SK-N-SH (cell line): ENCODE data around the gene PILRB. TPM values are rescaled to one million over a fixed set of nuclear protein-coding genes. Genes with fewer than 3 reads are reported as not detected.

Experiments used
- CTCF ChIA-PET: fragments of 300-600, 350-600 bp; formaldehyde crosslinking; extraction: SDS; loops from one replicate; lab custom pipeline; 2021; lab: Yijun Ruan, JAX
- POLR2A ChIA-PET: fragments of 350-600 bp; sonication (Branson Sonifier 250); formaldehyde crosslinking; extraction: SDS; loops from one replicate; lab custom pipeline; 2020; ENCODE audit warnings: antibody characterized with exemption, inconsistent platforms; lab: Yijun Ruan, JAX
- DNase-seq: peaks from one replicate; pipeline ENCODE4 v3.0.0; 2012
- H2AFZ ChIP-seq: fragments of 200-600 bp; sonication (generic); 2 replicates; pipeline ENCODE4 v1.8.1; 2016; ENCODE audit warnings: antibody characterized with exemption, mild to moderate bottlenecking, low read depth
- H3F3A ChIP-seq: fragments of 200-600 bp; sonication (generic); replicated peaks from 2 replicates; pipeline ENCODE3; 2016; ENCODE audit warnings: antibody characterized with exemption, mild to moderate bottlenecking; ENCODE audit not compliant: insufficient read depth
- H3K27ac ChIP-seq, 2 experiments: fragments of 200-500 bp in 1 of 2; fragments of 200-600 bp in 1 of 2; sonication (Bioruptor generic) in 1 of 2; sonication (generic), shearing (Covaris generic) in 1 of 2; 2 replicates each; pipeline versions ENCODE4 v1.5.1 to v1.6.1; 2014 to 2016; ENCODE audit warnings: low read depth in 2 of 2, inconsistent platforms in 1 of 2, low read length in 1 of 2, mild to moderate bottlenecking in 1 of 2, mixed read lengths in 1 of 2
- H3K27me3 ChIP-seq: fragments of 200-600 bp; sonication (generic), shearing (Covaris generic); 2 replicates; pipeline ENCODE4 v1.6.1; 2016; ENCODE audit warnings: mixed run types; ENCODE audit not compliant: insufficient read depth
- H3K36me3 ChIP-seq, 2 experiments: fragments of 200-500 bp in 1 of 2; fragments of 200-600 bp in 1 of 2; sonication (Bioruptor generic) in 1 of 2; sonication (generic) in 1 of 2; replicated peaks in 1 of 2; 2 replicates each; pipeline versions ENCODE3 to v1.5.1; 2014 to 2016; ENCODE audit warnings: low read length in 1 of 2, mild to moderate bottlenecking in 1 of 2; ENCODE audit not compliant: insufficient read depth in 2 of 2, control insufficient read depth in 1 of 2
- H3K4me1 ChIP-seq, 2 experiments: fragments of 200-500 bp in 1 of 2; fragments of 200-600 bp in 1 of 2; sonication (Bioruptor generic) in 1 of 2; sonication (generic), shearing (Covaris generic) in 1 of 2; 2 replicates each; pipeline versions ENCODE4 v1.5.1 to v1.6.1; 2014 to 2016; ENCODE audit warnings: low read depth in 1 of 2, low read length in 1 of 2, mixed run types in 1 of 2; ENCODE audit not compliant: insufficient read depth in 2 of 2, control insufficient read depth in 1 of 2
- H3K4me2 ChIP-seq: fragments of 200-600 bp; sonication (generic), shearing (Covaris generic); 2 replicates; pipeline ENCODE4 v1.6.1; 2017; ENCODE audit warnings: mixed run types
- H3K4me3 ChIP-seq, 2 experiments: fragments of 200-500 bp in 1 of 2; fragments of 200-600 bp in 1 of 2; sonication (Bioruptor generic) in 1 of 2; sonication (generic), shearing (Covaris generic) in 1 of 2; 2 replicates each; pipeline versions ENCODE4 v1.5.1 to v1.8.1; 2014 to 2016; ENCODE audit warnings: low read depth in 2 of 2, inconsistent platforms in 1 of 2, low read length in 1 of 2, mild to moderate bottlenecking in 1 of 2, mixed read lengths in 1 of 2, moderate library complexity in 1 of 2
- H3K79me2 ChIP-seq: fragments of 200-600 bp; sonication (generic); 2 replicates; pipeline ENCODE4 v1.8.1; 2017; ENCODE audit warnings: mild to moderate bottlenecking; ENCODE audit not compliant: insufficient read depth
- H3K9ac ChIP-seq: fragments of 200-600 bp; sonication (generic); 2 replicates; pipeline ENCODE4 v1.6.1; 2017; ENCODE audit warnings: mixed run types
- H3K9me2 ChIP-seq: fragments of 200-600 bp; sonication (generic); 2 replicates; pipeline ENCODE4 v1.6.1; 2017; ENCODE audit warnings: mixed run types
- H3K9me3 ChIP-seq: fragments of 200-600 bp; sonication (generic); 2 replicates; pipeline ENCODE4 v1.6.1; 2017; ENCODE audit warnings: mixed run types, mild to moderate bottlenecking, moderate library complexity
- H4K20me1 ChIP-seq: fragments of 200-600 bp; sonication (generic); 2 replicates; pipeline ENCODE4 v1.6.1; 2017; ENCODE audit warnings: mild to moderate bottlenecking, mixed run types; ENCODE audit not compliant: insufficient read depth
- EP300 ChIP-seq, 2 experiments: IDR thresholded peaks; 2 replicates each; pipeline versions ENCODE4 v1.4.0 to v1.6.1; 2012; ENCODE audit warnings: borderline replicate concordance in 1 of 2, low read depth in 1 of 2, low read length in 1 of 2
- FOSL2 ChIP-seq: IDR thresholded peaks from 2 replicates; pipeline ENCODE4 v1.4.0; 2012; ENCODE audit warnings: low read depth, mild to moderate bottlenecking, moderate library complexity, borderline replicate concordance
- IRF3 ChIP-seq: fragments of 150-350 bp; IDR thresholded peaks from 2 replicates; pipeline ENCODE4 v1.6.1; 2016; ENCODE audit warnings: mild to moderate bottlenecking, low read depth, low read length
- JUND ChIP-seq: IDR thresholded peaks from 2 replicates; pipeline ENCODE4 v1.4.0; 2012
- MXI1 ChIP-seq: IDR thresholded peaks from 2 replicates; pipeline ENCODE4 v1.6.1; 2012; ENCODE audit warnings: mild to moderate bottlenecking, low read depth, low read length, improper control_type of control experiment
- NFIC ChIP-seq: IDR thresholded peaks from 2 replicates; pipeline ENCODE4 v1.4.0; 2012; ENCODE audit warnings: borderline replicate concordance
- RAD21 ChIP-seq: IDR thresholded peaks from 2 replicates; pipeline ENCODE4 v1.6.1; 2012; ENCODE audit warnings: mild to moderate bottlenecking, low read length
- RCOR1 ChIP-seq: fragments of 150-350 bp; IDR thresholded peaks from 2 replicates; pipeline ENCODE4 v1.6.1; 2017; ENCODE audit warnings: antibody characterized with exemption, low read length
- RFX5 ChIP-seq: IDR thresholded peaks from 2 replicates; pipeline ENCODE4 v1.6.1; 2012; ENCODE audit warnings: mild to moderate bottlenecking, improper control_type of control experiment, low read length
- RXRA ChIP-seq: IDR thresholded peaks from 2 replicates; pipeline ENCODE4 v1.4.0; 2012; ENCODE audit warnings: low read depth, mild to moderate bottlenecking, borderline replicate concordance
- USF1 ChIP-seq: IDR thresholded peaks from 2 replicates; pipeline ENCODE4 v1.4.0; 2012; ENCODE audit warnings: low read depth, borderline replicate concordance
- WGBS: methylation state at CpG from one replicate; pipeline ENCODE4 v1.1.6; 2017; ENCODE audit warnings: low lambda C conversion rate; 5-methylcytosine and 5-hydroxymethylcytosine counted together
- polyA plus RNA-seq, 3 experiments: library from polyadenylated mRNA; depleted of rRNA; stranded (reverse); fragments of >200 nt; gene quantifications; 2 replicates each; pipeline ENCODE4 v1.2.3, GENCODE V29; 2012
- TF ChIP-seq, protein P1 (sequence below): fragments of 200-600 bp; sonication (generic); IDR thresholded peaks from 2 replicates; pipeline ENCODE4 v1.6.1; 2017; ENCODE audit warnings: antibody characterized with exemption, mild to moderate bottlenecking, moderate library complexity

Gene PILRB
- polyA plus RNA-seq, 1 of the 3 experiments (the other 2 are of a cell fraction), result 55.4 TPM

GRCh38 chr7:100356416-100357068 is 1.4 kb upstream of the PILRB start:
- TF ChIP-seq MXI1, result no peak
- H2AFZ ChIP-seq, result no peak overlapping the region
- no peaks in the 10 kb centered on the region for H3K9me3 ChIP-seq
- no peaks in the 10 kb centered on the region for H3K27me3 ChIP-seq
- peaks cover 62 to 71% of the 10 kb centered on the region in 2 experiments for H3K36me3 ChIP-seq
- H3K4me3 ChIP-seq, result no peak overlapping the region
- POLR2A ChIA-PET, result no interaction called here
- H3K9me2 ChIP-seq, result no peaks in the 10 kb centered on the region
- CTCF ChIA-PET, result interaction anchor here (2.4 to 2.5 kb wide), 2 partner anchors 12 to 51 kb away, joined by 9 read pairs; no protein-coding TSS in a partner anchor
- DNase-seq, result peak; percentile 26
- no peak overlapping the region for H3K9ac ChIP-seq
- H3K27ac ChIP-seq, result no peak overlapping the region
- no peaks in the 10 kb centered on the region for H3K4me1 ChIP-seq
- H3K79me2 ChIP-seq, result no peaks in the 10 kb centered on the region
- H3K4me2 ChIP-seq, result no peak overlapping the region
- H4K20me1 ChIP-seq, result no peaks in the 10 kb centered on the region
- WGBS, result 79% methylated on average over 7 of the region's 8 CpGs
- H3F3A ChIP-seq, result peaks cover 5% of the 10 kb centered on the region

DNA sequence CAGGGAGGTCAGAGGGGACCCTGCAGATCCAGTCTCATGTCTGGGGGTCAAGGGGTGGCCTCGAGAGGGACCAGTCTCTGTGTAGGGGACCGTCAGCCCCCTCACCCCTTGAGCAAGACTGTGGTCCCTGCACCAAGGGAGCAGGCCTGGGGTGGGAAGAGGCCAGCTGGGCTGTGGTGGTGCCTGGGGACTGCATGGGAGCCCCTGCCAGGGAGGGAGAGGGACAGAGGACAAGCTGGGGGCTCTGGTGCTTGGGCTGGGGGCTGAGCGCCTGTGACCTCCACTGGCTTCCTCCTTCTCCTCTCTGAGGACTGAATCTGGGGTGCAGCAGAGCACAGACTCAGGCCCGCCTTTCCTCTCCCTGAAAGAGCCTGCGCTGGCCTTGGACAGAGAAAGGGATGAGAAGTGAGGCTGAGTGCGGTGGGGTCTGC is 771 bp upstream of the PILRB start:
- H3K4me3 ChIP-seq, result no peak overlapping the region
- H2AFZ ChIP-seq, result no peak overlapping the region
- no peaks in the 10 kb centered on the region for H3K27me3 ChIP-seq
- POLR2A ChIA-PET, result no interaction called here
- no peaks in the 10 kb centered on the region for H4K20me1 ChIP-seq
- DNase-seq, result peak; percentile 11
- H3K4me2 ChIP-seq, result no peak overlapping the region
- H3K9me3 ChIP-seq, result no peaks in the 10 kb centered on the region
- no peak overlapping the region for H3K27ac ChIP-seq
- 93% methylated on average over 5 of the region's 6 CpGs for WGBS
- no peak overlapping the region for H3K9ac ChIP-seq
- CTCF ChIA-PET, result interaction anchor here (2.4 to 2.5 kb wide), 2 partner anchors 12 to 50 kb away, joined by 9 read pairs; no protein-coding TSS in a partner anchor
- H3F3A ChIP-seq, result peaks cover 11% of the 10 kb centered on the region
- H3K9me2 ChIP-seq, result no peaks in the 10 kb centered on the region
- no peaks in the 10 kb centered on the region for H3K79me2 ChIP-seq
- TF ChIP-seq USF1 (no peak), RAD21 (no peak), RXRA (no peak), IRF3 (no peak), NFIC (no peak)
- peaks cover 68 to 76% of the 10 kb centered on the region in 2 experiments for H3K36me3 ChIP-seq
- H3K4me1 ChIP-seq, result no peaks in the 10 kb centered on the region

GRCh38 chr7:100358857-100359212 is 918 bp downstream of the PILRB start:
- no peaks in the 10 kb centered on the region for H3K4me1 ChIP-seq
- no peaks in the 10 kb centered on the region for H3K9me2 ChIP-seq
- no peak for DNase-seq
- TF ChIP-seq EP300 (IDR thresholded peaks at IDR 0.05; ENCODE audit: borderline replicate concordance in 1 of 2, low read depth in 1 of 2, low read length in 1 of 2) (no peak), RCOR1 (no peak), IRF3 (no peak), FOSL2 (no peak), RFX5 (no peak), JUND (no peak)
- TF ChIP-seq, protein P1, sequence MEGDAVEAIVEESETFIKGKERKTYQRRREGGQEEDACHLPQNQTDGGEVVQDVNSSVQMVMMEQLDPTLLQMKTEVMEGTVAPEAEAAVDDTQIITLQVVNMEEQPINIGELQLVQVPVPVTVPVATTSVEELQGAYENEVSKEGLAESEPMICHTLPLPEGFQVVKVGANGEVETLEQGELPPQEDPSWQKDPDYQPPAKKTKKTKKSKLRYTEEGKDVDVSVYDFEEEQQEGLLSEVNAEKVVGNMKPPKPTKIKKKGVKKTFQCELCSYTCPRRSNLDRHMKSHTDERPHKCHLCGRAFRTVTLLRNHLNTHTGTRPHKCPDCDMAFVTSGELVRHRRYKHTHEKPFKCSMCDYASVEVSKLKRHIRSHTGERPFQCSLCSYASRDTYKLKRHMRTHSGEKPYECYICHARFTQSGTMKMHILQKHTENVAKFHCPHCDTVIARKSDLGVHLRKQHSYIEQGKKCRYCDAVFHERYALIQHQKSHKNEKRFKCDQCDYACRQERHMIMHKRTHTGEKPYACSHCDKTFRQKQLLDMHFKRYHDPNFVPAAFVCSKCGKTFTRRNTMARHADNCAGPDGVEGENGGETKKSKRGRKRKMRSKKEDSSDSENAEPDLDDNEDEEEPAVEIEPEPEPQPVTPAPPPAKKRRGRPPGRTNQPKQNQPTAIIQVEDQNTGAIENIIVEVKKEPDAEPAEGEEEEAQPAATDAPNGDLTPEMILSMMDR, result 0 out of 2 replicates have a peak, but pooled peaks have one; percentile 3
- CTCF ChIA-PET, result interaction anchor here (1.2 to 1.7 kb wide), 2 partner anchors 11 to 49 kb away, joined by 4 to 7 read pairs; no protein-coding TSS in a partner anchor
- peaks cover 70 to 79% of the 10 kb centered on the region in 2 experiments for H3K36me3 ChIP-seq
- 99% methylated on average over 8 of the region's 8 CpGs for WGBS
- no peaks in the 10 kb centered on the region for H3K9me3 ChIP-seq
- no peak overlapping the region for H3K4me3 ChIP-seq
- H4K20me1 ChIP-seq, result no peaks in the 10 kb centered on the region
- H2AFZ ChIP-seq, result no peak overlapping the region
- H3K9ac ChIP-seq, result no peak overlapping the region
- no peaks in the 10 kb centered on the region for H3K79me2 ChIP-seq
- POLR2A ChIA-PET, result interaction anchor here (1.6 kb wide), 1 partner anchor 11 kb away, joined by 5 read pairs; no protein-coding TSS in a partner anchor
- H3K27me3 ChIP-seq, result no peaks in the 10 kb centered on the region
- peaks cover 19% of the 10 kb centered on the region for H3F3A ChIP-seq
- no peak overlapping the region for H3K4me2 ChIP-seq
- no peak overlapping the region for H3K27ac ChIP-seq
